22Rv1 (cell line): ENCODE measurements around the gene CIB4.

Experiments
- CTCF ChIP-seq: fragments of 450-650 bp; IDR thresholded peaks from 2 replicates; pipeline ENCODE4 v1.5.1; 2017; ENCODE audit warnings: mild to moderate bottlenecking
- ZFX ChIP-seq: fragments of 450-650 bp; IDR thresholded peaks from 2 replicates; pipeline ENCODE4 v1.6.1; 2017; ENCODE audit warnings: antibody characterized with exemption, borderline replicate concordance

- TF ChIP-seq CTCF (no peak), ZFX (no peak)
Observed at GRCh38 chr2:26595146-26595545, 46.0 kb downstream of the CIB4 start.
